ENCODE measurements around the gene TGFBR2.

The TGFBR2 gene

DNA sequence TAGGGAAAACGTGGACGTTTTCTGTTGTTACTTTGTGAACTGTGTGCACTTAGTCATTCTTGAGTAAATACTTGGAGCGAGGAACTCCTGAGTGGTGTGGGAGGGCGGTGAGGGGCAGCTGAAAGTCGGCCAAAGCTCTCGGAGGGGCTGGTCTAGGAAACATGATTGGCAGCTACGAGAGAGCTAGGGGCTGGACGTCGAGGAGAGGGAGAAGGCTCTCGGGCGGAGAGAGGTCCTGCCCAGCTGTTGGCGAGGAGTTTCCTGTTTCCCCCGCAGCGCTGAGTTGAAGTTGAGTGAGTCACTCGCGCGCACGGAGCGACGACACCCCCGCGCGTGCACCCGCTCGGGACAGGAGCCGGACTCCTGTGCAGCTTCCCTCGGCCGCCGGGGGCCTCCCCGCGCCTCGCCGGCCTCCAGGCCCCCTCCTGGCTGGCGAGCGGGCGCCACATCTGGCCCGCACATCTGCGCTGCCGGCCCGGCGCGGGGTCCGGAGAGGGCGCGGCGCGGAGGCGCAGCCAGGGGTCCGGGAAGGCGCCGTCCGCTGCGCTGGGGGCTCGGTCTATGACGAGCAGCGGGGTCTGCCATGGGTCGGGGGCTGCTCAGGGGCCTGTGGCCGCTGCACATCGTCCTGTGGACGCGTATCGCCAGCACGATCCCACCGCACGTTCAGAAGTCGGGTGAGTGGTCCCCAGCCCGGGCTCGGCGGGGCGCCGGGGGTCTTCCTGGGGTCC, at the start of gene TGFBR2:
TSS of gene TGFBR2 (plus strand) at position 301 of the 731 bp plus-strand sequence. CDS start at position 584, 283 bp downstream.
- DNase-seq (ENCODE audit: low read depth) = peak; percentile 99

DNA sequence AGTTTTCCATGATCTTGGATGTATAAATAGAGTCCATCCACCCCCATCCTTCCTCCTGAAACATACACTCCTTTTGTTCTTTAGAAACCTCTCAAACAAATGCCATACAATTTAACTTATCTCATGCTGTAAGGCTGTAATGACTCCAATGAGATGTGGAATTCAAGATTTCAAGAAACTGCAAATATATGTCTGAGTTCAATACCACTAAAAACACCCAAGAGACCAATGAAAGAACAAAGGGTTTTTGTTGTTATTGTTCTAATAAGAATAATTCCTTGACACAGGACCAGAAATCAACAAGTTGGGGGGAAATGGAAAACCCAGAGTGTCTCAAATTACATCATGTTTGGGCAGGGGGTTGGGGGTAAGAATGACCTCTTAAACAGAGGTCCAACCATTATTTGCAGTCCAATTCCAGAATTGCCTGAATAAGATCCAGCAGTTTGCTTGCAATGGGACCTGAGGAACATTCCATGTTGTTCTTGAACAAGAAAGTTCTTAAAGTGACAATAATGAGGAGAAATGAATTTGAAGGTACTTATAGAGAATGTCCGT, 48.6 kb upstream of the TGFBR2 start:
- no peak for DNase-seq (ENCODE audit: low read depth)

DNA sequence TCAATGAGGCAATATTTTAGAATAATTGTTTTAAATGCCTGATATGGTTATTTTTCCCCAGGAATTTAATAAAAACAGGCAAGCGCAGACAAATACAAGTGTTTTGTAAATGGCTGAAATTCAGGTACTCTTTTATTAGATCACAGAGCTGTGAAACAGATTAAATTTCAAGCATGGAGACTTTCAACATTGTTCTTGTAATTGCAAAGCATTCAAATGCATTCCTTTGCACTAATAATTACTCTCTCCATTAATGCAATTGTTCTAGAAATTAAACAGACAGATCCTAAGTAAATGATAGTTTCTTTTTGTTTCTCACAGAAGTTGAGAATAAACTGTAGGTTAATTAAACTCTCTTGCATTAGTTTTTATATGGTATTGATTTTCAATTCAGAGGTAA, 42.4 kb upstream of the TGFBR2 start:
- DNase-seq (ENCODE audit: low read depth) = no peak

DNA sequence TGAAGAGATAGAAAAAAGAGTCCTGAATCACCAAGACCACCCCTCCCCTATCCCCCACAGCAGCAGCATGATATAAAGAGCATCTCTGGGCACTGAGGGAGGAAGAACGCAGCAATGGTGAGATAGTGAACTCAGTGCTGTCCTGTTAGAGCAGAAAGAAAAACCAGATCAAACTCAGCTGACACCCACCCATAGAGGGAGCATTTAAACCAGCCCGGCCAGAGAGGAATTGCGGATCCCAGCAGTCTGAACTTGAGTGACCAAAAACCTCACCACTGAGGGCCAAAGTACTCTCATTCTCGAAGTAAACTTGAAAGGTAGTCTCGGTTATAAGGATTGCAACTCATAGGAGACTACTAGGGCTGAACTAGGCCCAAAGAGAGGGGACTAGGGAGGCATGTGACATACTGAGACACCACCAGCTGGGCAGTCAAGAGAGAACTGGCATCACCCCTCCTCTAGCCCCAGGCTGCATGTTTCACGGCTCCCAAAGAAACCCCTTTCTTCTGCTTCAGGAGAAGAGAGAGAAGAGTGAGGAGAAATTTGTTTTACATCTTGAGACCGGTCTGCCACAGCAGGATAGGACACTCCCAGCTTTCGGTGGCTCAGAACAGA, 39.2 kb upstream of the TGFBR2 start:
- no peak for DNase-seq (ENCODE audit: low read depth)

DNA sequence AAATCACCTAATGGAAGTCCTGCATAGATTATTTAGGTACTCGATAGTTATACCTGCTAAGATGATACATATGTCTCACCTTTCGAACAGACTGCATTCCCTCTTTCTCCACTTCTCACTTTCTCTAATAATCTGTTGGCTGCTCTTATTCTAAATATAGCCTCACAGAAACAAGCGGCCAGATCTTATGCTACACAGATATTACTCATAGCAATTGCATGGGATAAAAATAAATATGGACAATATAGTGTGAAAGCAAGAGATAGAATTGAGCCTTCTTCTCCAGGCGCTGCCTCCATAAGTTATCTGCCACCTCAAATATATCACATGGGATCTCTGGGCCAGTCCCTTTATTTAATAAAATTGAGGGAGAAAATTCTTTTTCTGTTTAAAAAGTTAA, 29.5 kb upstream of the TGFBR2 start:
- DNase-seq (ENCODE audit: low read depth) = no peak

DNA sequence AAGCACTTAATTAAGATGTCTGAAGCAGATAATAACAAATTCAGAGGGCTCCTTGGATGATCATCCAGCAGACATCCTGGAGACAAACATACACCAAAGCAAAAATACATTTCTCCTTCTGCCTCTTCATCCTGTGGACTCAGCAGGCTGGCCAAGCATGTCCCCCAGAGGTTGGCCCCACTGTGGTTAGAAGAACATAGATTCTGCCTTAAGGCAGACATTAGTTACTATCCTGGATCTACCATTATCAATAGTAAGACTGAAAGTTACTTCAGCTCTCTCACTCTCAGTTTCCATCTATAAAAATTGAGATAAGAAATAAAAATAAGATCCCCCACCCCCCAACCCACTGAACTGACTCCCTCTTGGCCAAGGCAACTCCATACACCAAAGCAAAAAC, 28.6 kb upstream of the TGFBR2 start:
- DNase-seq (ENCODE audit: low read depth) = no peak

DNA sequence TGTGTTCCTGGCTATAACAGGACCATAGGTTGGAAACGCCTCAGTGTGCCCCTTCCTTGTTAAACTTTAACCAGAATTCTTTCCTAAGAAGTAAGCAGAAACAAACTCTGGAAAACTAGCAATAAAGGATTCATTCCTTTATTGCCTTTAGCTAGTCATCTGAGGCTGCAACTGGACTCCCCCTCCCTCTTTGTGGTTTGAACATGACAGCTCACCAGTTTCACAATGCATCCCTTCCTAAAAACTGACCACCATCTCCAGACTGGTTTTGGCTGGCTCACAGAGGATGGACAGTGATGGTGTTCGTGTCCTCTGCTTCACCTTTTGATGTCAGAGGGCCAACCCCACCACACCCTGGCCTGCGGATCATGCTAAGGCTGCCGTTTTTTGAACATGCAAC, 27.9 kb upstream of the TGFBR2 start:
- DNase-seq (ENCODE audit: low read depth) = peak; percentile 94

DNA sequence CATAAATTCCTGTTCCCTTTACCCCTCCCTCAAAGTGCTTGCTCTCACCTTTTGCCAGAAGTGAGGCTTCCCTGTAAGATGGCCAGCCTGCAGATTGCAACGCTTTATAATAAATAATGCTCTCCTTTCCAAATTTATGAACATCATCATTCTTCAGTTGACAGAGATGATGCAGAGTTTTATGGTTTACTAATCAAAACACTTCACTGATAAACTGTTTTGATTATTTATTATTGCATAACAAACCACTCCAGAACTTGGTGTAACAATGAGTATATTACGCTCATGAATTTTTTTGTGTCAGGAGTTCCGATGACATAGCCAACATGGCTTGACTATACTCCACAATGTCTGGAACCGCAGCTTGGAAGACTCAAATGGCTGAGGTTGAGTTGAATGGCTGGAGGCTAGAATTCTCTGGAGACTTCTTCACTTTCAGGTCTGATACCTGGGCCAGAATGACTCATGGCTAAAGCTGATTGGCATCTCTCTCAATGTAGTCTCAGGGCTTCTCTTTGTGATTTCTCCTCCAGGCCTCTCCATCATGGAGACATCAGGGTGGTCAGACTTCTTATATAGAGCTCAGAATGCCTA, 27.3 kb upstream of the TGFBR2 start:
- DNase-seq (ENCODE audit: low read depth) = peak; percentile 23

DNA sequence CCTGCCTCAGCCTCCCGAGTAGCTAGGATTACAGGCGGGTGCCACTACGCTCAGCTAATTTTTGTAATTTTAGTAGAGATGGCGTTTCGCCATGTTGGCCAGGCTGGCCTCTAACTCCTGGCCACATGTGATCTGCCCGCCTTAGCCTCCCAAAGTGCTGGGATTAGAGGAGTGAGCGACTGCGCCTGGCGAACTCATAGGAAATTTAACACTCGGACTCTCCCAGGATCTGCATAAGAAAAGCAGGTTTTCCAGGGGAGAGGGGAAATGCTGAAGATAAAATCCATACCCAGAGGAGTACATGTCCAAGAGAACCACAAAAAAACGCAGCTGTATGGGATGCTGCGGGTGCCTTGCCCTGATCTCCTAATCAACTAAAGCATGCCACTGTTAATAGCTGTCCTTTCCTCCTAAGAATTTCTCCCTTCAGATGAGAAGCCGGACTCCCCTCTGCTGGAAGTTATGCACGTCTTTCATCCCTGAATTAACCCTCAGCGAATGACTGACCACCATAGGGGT, 25.3 kb upstream of the TGFBR2 start:
- DNase-seq (ENCODE audit: low read depth) = no peak

DNA sequence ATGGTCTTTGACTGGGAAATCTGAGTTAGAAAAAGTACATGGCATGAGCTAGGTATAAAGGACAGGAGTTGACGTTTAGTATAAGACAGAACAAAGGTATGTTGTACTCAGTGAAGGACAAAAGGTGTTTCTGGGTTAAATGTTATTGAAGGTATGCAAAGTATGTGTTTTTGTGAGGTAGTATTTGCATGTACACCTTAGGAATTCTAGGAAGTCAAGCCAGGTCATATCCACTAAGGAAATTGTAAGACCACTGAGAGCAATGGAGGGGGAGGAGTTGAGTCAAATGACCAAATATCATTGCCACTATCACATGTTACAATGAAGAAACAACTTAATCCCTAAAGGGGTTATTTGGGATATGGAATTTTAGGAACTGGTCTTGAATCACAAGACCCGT, 24.4 kb upstream of the TGFBR2 start:
- no peak for DNase-seq (ENCODE audit: low read depth)

DNA sequence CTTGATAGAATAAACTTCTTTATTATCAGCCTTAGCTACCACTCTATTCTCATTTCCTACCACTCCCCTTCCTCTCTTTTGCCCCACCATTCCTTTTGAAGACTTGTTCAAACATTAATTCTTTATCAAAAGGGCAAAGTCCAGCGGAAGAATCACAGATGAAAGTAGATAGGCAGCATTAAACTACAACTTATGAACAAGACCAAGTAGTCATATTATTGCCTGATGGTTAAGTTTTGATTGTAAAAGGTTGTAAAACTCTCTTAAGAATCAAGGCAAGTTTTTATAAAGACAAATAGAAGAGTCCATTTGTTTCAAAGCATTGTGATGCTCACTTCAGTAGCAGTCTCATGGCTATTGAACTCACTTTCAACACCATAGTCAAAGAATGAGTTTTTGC, 22.4 kb upstream of the TGFBR2 start:
- no peak for DNase-seq (ENCODE audit: low read depth)

DNA sequence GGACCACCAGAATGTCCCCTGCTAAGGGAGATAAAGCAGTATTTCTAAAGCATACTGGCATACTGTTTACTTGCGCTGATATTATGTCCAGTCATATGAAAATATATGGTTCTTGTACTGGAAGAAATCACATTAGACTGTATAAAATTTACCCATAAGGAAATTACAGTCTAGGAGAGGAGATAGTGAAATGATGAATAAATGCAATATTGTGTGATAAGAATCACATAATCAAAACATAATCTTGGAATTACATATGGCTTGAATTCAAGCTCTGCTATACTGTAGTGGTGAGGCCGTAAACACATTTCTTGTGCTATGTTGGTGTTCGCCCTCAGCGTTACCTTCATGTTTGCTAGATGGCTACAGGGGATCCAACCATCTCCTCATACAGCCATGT, 20.7 kb upstream of the TGFBR2 start:
- DNase-seq (ENCODE audit: low read depth) = no peak

DNA sequence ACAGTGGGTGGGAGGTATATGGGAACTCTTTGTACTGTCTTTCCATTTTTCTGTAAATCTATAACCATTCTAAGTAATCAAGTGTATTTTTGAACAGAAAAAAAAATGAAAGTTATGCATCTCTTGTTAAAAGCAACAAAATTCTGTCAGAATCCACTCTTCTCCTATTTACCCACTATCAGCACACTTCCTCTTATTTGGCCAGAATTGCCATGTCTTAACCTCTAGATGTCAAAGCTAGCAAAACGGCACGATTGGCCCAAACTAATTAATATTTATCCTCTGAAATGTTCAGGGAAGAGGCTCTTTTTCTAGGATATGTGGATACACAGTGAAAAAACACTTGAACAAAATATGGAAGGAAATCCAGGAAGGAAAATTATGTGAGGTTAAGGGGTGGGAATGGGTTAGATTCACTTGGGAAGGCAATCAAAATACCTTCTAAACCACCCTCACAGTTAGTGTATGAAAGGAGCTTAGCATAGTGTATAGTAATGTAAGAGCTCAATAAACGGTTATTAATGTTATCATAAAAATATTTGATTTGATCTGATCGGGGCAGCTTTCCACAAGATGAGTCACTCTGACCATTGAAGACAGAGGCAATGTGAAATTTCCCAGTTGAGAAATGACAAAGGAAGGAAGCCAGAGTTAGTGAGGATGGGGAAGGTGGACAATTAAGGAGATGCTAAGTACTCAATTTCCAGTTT, 20.1 kb upstream of the TGFBR2 start:
- DNase-seq (ENCODE audit: low read depth) = no peak

DNA sequence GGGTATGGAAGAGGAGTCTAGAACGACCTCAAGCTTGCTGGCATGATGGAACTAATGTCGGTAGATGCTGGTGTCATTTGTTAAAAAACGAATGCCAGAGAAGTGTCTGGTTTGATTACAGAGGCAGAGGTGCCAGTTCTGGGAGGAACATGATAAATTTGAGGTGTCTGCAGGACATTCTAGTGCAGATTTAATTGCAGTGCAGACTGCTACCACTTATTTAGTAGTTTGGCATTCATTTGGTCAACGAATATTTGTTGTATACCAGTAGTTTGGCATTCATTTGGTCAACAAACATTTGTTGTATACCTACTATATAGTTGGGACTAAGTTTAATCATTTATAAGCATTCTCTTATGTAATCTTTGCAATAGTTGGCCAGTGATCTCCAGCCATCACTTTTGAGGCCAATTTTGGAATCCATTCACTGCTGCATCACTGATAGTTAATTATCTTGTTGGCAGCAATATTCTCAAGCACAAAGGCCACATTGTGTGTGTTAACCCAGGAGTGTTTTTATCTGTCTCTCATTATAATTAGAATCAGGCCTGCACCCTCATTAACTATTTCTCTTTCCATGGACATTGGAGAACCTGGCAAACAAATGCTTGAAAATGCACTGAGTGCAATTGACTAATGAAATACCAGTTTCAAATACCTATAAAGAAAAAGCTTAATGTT, 19.5 kb upstream of the TGFBR2 start:
- DNase-seq (ENCODE audit: low read depth) = no peak

DNA sequence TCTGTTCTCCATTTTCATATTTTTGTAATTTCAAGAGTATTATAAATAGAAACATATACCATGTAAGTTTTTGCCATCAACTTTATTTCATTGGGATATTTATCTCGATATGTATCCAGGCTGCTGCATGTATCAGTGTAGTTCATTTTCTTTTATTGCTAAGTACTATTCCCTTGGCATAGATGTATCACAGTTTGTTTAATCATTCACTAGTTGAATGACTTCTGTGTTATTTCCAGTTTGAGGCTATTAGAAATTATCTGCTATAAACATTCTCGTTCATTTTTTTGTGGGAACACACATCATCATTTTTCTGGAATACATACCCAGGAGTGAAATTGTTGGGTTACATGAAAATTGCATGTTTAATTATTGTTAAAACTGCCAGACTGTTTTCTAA, 18.5 kb upstream of the TGFBR2 start:
- DNase-seq (ENCODE audit: low read depth) = no peak

DNA sequence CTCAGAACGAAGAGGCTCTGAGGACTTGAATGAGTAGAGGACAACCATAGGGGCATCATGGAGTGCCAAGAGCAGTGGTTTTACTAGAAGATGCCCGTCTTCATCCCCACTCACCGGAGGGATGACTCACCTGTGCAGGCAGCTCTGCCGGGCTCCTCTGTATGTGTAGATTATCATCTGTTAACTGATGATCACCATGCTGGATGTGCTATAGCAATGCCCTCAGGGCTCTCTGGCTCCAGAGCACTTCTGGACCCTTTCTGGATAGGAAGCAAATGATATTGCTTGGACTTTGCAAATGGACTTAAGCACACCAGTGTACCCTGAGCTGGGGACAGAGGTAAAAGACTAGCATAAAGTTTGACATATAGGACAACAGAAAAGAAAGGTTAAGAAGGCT, 10.2 kb upstream of the TGFBR2 start:
- no peak for DNase-seq (ENCODE audit: low read depth)

DNA sequence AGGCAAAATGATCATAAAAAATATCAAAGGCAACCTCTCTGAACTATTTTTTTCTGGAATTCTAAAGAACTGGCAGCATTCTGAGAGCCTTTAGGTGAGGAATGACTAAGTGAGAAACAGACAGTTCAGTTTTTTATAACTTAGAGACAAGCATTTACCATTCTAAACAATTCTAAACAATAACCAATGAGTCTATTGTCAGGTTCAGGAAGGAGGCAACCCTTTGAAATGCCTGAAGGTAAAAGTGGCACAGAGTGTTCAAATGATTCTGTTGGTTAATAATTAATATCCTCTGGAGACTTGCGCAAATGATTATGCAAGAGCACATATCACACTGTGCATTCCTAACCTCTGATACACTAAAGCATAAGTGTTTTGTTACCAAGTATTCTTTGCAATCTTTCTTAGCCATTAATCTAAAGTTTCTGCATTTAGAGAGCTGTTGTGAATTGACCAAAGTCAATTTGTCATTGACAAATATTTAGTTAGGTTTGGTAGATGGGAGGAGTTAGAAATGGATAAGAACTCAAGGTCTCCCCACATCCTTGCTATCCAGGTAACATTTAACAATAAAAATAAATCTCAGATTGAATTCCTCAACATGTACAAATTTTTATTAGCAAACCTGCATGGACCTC, 9.2 kb upstream of the TGFBR2 start:
- DNase-seq (ENCODE audit: low read depth) = peak; percentile 96

DNA sequence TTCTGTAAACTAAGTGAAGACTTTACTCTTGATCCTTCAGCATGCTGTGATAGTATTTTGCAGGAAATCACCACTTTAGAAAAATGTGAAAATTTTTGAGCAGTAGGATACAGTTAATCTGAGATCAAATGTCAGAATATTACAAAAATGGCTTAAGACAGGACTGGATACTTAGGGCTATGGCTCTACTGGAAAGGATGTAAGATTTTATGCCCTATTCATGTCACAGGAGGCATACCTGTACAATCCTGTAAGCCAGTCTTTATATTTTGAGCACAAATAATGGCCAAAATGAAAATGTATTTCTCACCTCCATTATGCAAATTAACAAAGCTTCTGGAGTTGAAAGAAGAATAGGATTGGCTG, 8.6 kb upstream of the TGFBR2 start:
- no peak for DNase-seq (ENCODE audit: low read depth)

DNA sequence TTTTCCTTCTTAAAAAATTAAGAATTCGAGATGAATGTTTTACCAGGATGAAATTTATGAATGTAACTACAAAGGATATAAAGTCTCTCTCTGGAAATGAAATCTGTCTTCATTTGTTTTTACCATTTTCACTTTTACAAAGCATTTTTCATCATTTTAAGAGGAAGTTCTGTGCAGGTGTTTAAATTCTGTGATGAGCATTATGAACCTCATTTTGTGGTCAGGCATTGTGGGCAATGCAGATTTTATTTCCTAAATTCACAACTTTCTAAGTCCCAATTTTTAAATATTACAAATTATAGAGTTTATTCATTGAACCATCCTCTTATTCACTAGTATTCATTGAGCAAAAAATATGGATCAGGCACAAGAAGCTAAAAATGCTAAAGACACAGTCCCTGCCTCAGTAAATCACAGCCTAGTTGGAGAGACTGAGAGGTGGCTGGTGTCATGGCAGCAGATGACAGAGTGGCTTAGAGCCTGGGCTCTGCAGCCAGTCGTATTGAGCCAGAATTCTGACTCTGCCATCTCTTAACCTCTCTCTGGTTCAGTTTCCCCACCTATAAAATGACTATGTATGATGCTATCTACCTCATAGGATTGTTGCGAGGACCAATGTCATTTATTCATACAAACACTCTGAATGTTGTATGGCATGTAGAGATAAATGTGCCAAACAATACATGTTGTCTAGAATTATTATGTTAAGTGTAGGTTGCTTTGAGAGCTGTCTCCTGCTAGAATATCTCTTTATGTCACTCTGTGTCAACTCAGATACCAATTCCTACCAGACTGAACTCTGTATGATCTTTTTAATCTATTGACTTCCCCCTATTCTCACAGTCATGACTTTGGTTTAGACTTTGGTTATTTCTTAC, 7.5 kb upstream of the TGFBR2 start:
- no peak for DNase-seq (ENCODE audit: low read depth)

DNA sequence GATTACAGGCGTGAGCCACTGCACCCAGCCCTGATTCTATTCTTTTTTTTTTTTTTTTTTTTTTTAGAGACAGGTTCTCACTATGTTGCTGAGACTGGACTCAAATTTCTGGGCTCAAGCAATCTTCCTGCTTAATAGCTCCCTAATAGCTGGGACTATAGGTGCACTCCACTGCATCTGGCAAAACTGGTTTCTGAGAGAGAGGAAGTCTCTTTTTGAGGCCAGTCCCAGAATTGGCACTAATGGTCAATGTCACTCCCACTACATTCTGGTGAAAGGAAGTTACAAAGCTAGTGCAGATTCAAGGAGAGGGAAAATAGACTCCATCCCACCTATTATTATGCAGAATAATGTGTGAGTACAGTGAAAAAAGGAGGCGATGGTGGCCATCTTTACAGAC, 5.8 kb upstream of the TGFBR2 start:
- no peak for DNase-seq (ENCODE audit: low read depth)

Data from amniotic epithelial cell (primary cell).